Fibroblast of pulmonary artery (primary cell): ENCODE measurements around the gene NPPB.

ENCODE experiments used
- DNase-seq: peaks from one replicate; pipeline ENCODE4 v3.0.0-alpha.2; 2010; ENCODE audit warnings: low read depth
- H3K4me3 ChIP-seq: replicated peaks from 2 replicates; pipeline ENCODE4 v1.5.1; 2011; ENCODE audit warnings: low read depth, mild to moderate bottlenecking, control low read depth, low read length, moderate library complexity
- TF ChIP-seq, protein P1 (sequence below): IDR thresholded peaks from 2 replicates; pipeline ENCODE4 v1.5.1; 2011; ENCODE audit warnings: mild to moderate bottlenecking, control low read depth, low read length, inconsistent platforms; ENCODE audit errors: missing control alignments

NPPB gene

DNA sequence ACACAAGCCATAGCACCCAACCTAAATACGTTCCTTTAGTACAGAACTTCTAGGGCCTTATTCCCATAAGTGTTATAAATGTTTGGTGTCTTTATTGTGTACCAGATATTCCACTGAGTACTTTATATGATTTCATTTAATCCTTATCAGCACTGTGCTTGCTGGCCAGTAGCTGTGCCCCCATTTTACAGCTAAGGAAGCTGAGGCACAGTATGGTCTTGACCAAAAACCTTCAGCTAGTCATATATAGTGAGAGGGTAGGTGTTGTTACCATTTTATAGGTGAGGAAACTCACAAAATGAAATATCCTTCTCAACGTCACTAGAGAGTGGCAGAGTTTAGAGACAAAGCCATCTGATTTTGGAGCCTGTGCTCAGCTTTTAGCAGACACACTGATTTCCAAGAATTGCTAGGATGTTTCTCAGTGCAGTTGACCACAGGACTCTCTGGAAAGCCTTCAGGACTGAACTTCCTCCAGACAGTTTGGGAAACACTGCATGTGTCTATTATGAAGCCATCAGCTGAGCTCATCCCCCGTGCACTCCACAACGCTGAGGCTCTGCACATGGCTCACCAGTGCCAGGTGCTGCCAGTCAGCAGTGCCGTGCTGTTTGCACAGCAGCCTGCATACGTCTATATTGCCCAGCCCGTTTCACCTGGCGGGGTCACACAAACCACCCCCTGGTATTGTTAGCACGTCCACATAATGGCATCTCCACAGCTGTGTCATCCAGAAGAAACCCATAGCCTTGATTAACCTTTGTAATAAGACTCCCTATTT lies 26.6 kb downstream of the NPPB start:
- TF ChIP-seq, protein P1, sequence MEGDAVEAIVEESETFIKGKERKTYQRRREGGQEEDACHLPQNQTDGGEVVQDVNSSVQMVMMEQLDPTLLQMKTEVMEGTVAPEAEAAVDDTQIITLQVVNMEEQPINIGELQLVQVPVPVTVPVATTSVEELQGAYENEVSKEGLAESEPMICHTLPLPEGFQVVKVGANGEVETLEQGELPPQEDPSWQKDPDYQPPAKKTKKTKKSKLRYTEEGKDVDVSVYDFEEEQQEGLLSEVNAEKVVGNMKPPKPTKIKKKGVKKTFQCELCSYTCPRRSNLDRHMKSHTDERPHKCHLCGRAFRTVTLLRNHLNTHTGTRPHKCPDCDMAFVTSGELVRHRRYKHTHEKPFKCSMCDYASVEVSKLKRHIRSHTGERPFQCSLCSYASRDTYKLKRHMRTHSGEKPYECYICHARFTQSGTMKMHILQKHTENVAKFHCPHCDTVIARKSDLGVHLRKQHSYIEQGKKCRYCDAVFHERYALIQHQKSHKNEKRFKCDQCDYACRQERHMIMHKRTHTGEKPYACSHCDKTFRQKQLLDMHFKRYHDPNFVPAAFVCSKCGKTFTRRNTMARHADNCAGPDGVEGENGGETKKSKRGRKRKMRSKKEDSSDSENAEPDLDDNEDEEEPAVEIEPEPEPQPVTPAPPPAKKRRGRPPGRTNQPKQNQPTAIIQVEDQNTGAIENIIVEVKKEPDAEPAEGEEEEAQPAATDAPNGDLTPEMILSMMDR = no peak
- no peak for DNase-seq
- H3K4me3 ChIP-seq = no peak overlapping the region

DNA sequence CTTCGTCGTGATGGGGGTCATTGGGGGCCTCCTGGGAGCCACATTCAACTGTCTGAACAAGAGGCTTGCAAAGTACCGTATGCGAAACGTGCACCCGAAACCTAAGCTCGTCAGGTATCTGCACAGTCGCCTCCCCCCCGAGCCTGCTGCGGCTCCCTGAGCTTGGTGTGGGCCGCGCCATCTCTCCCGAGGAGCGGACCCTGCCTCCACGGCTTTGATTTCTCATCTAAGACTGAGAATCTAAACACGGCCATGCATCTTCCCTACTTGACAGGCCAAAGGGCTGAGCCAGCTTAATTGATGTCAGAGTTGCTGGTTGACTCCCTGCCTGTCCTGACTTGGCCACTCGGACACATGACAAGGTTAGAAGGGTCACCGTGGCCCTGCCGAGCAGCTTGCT lies 30.2 kb downstream of the NPPB start:
- TF ChIP-seq, protein P1 = no peak
- no peak for DNase-seq
- no peak overlapping the region for H3K4me3 ChIP-seq

DNA sequence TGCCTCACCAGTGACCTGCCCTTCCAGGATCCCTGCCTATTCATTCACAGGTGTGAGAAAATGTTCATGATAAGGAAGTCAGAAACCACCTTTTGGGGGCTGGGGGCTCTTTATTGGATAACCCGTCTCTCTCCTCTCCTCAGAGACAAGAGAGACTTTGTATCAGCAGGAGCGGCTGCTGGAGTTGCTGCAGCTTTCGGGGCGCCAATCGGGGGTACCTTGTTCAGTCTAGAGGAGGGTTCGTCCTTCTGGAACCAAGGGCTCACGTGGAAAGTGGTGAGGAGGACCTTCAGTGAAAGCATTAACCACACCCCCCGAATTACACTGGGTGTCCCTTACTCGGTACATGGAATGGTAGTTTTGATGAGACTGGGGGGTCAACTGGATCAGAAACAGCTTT lies 31.8 kb downstream of the NPPB start:
- no peak for DNase-seq
- TF ChIP-seq, protein P1 = no peak
- H3K4me3 ChIP-seq = no peak overlapping the region

DNA sequence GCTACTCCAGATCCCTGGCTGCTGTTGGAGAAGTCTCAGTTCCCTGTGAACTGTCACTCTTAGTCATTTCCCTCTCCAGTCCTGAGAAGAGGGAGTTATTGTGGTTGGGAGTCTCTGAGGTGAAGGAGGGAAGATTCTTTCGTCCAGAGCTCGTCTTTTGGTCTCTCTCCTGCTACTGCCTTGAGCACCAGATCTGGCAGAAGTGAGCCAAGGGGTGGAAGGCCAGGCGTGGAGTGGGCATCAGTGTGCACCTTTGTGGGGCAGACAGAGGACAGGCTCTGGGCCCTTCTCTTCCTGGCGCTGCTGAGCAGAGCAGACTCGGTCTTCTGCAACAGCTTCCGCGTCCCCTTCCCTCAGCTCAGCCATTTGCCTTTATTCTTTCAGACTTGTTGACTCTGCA lies 33.6 kb downstream of the NPPB start:
- TF ChIP-seq, protein P1 = no peak
- DNase-seq = no peak
- H3K4me3 ChIP-seq = no peak overlapping the region

DNA sequence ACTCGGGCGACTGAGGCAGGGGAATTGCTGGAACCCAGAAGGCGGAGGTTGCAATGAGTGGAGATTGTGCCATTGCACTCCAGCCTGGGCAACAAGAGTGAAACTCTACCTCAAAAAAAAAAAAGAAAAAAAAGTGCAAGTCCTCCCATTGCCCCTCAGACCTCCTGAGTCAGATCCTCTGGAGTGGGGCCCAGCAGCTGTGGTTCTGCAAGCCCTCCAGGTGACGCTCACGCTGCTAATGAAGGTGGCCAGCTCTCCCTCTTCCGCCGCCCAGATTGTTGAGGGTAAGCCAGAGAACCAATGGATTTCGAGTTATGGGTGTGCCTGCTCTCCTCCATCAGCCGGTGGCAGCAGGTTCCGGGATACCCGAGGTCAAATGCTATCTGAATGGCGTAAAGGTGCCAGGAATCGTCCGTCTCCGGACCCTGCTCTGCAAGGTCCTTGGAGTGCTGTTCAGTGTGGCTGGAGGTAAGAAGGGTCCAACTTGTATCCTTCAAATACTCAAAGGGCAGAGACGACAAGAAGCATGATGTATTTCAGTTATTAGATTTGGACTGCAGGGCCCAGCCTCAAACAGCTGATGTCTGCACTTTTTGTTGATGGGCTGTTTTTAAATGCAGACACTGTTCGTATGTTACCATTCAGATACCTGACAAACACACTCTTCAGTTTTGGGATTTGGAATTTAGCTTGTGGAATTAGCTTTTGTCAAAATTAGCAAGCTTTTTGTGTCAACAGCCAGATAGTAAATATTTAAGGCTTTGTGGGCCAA lies 35.2 kb downstream of the NPPB start:
- no peak overlapping the region for H3K4me3 ChIP-seq
- TF ChIP-seq, protein P1 = no peak
- no peak for DNase-seq

DNA sequence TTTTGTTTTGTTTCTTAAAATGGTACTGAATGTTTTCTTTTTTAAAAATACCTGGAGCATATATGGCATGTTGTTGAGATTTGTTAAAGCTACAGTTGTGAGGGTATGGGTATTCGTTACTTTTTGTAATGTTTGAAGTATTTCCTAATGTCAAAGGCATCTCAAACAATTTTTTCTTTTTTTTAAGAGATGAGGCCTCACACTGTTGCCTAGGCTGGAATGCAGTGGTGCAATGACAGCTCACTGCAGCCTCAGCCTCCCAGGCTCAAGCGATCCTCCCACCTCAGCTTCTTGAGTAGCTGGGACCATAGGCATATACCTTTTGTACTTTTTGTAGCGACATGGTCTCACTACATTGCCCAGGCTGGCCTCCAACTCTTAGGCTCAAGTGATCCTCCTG lies 36.7 kb downstream of the NPPB start:
- DNase-seq = peak; percentile 56
- H3K4me3 ChIP-seq = no peak overlapping the region
- TF ChIP-seq, protein P1 = no peak
